HFF-Myc (cell line): ENCODE data around the gene CEL.
A peak's percentile ranks its signal among the peaks of the same experiment; 100 is the strongest.

Experiments
- DNase-seq: peaks from one replicate; pipeline ENCODE4 v3.0.0-alpha.2; 2011; ENCODE audit warnings: low read depth; ENCODE audit errors: extremely low read depth
- H3K4me3 ChIP-seq: replicated peaks from 2 replicates; pipeline ENCODE4 v1.5.1; 2011; ENCODE audit warnings: low read depth, mild to moderate bottlenecking, control low read depth, low read length
- TF ChIP-seq, protein P1 (sequence below): IDR thresholded peaks from 2 replicates; pipeline ENCODE4 v1.5.1; 2012; ENCODE audit warnings: mild to moderate bottlenecking, low read depth, low read length, control low read depth; ENCODE audit errors: missing control alignments

CEL gene

GRCh38 chr9:133119846-133120500 is 58.2 kb downstream of the CEL start:
- TF ChIP-seq, protein P1, sequence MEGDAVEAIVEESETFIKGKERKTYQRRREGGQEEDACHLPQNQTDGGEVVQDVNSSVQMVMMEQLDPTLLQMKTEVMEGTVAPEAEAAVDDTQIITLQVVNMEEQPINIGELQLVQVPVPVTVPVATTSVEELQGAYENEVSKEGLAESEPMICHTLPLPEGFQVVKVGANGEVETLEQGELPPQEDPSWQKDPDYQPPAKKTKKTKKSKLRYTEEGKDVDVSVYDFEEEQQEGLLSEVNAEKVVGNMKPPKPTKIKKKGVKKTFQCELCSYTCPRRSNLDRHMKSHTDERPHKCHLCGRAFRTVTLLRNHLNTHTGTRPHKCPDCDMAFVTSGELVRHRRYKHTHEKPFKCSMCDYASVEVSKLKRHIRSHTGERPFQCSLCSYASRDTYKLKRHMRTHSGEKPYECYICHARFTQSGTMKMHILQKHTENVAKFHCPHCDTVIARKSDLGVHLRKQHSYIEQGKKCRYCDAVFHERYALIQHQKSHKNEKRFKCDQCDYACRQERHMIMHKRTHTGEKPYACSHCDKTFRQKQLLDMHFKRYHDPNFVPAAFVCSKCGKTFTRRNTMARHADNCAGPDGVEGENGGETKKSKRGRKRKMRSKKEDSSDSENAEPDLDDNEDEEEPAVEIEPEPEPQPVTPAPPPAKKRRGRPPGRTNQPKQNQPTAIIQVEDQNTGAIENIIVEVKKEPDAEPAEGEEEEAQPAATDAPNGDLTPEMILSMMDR, result no peak
- peak overlapping the region; percentile 72 for H3K4me3 ChIP-seq
- no peak for DNase-seq

DNA sequence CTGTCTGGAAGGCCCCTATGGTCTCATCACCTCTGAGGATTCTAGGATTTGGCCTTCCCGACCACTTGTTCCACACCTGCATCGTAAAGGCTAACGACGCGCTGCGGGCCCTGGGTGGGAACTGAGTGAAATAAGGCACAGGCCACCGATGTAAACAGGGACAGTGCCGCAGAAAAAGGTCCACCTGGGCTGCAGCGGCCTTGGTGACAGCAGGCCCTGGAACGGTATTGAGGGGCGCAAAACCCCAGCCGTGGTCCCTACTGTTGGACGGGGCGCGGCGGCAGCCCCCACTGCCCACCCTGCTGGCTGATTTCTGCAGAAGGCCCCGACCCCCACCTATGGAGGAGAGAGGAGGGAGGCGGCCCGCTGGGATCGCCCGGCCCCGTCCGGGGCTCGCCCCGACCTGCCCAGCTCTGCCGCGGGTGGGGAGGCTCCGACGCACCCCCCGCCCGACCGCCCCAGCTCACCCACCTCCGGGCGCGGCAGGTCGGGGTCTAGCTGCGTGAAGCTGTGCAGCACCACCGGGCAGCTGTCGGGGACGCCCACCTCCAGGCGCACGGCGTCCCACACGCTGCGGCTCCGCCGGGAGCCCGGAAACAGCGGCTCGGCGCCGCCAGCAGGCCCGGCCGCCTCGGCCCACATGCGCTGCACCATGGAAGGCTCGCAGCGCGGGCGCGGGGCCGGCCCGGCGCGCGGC is 58.9 kb downstream of the CEL start:
- TF ChIP-seq, protein P1, result no peak
- DNase-seq, result no peak
- H3K4me3 ChIP-seq, result peak overlapping the region; percentile 72
